ENCODE data around the gene TMEM54.

- TF ChIP-seq POLR2AphosphoS5 (IDR thresholded peaks at IDR 0.05; ENCODE audit: low read depth) (no peak), CTCF (conservative IDR thresholded peaks at IDR 0.05; ENCODE audit: low read depth in 2 of 2) (no peak), EZH2 (IDR thresholded peaks at IDR 0.05; ENCODE audit: low read depth, unreplicated experiment) (no peak), CREB1 (CRISPR knock-in tag; IDR thresholded peaks at IDR 0.05; ENCODE audit: low read depth) (no peak), ZNF114 (CRISPR knock-in tag; IDR thresholded peaks at IDR 0.05) (no peak), REST (IDR thresholded peaks at IDR 0.05; ENCODE audit: unreplicated experiment) (no peak), JUNB (IDR thresholded peaks at IDR 0.05; ENCODE audit: unreplicated experiment) (no peak), EZH2phosphoT487 (IDR thresholded peaks at IDR 0.05; ENCODE audit: unreplicated experiment) (no peak), ZNF331 (CRISPR knock-in tag; IDR thresholded peaks at IDR 0.05; ENCODE audit: low read depth) (no peak), NANOG (IDR thresholded peaks at IDR 0.05; ENCODE audit: borderline replicate concordance) (no peak), ETS1 (IDR thresholded peaks at IDR 0.05) (no peak), STAT1 (IDR thresholded peaks at IDR 0.05; ENCODE audit: unreplicated experiment) (no peak), ZNF462 (CRISPR knock-in tag; IDR thresholded peaks at IDR 0.05) (no peak)
Observed at GRCh38 chr1:32931760-32932159, 30.6 kb upstream of the TMEM54 start.
